Gastroesophageal sphincter (tissue), 4 donors: Measurements from ENCODE around the gene RSF1. TPM values are rescaled to one million over a fixed set of nuclear protein-coding genes. Genes with fewer than 3 reads are reported as not detected.

ENCODE experiments used
- ATAC-seq: fragments of 150-250 bp; one replicate; pipeline ENCODE4 v1.9.1; 2016; ENCODE audit warnings: mild to moderate bottlenecking, moderate library complexity
- H3K27ac ChIP-seq, 4 donors: fragments of 200-600 bp; sonication (generic) in 3 of 4; 1 replicate in 3 of 4; 2 replicates in 1 of 4; pipeline ENCODE4 v1.5.1; 2016 to 2019
- H3K27me3 ChIP-seq: fragments of 200-600 bp; sonication (generic); one replicate; pipeline ENCODE4 v1.5.1; 2019
- H3K36me3 ChIP-seq, 2 donors: fragments of 200-600 bp; sonication (generic); one replicate each; pipeline ENCODE4 v1.5.1; 2019; ENCODE audit warnings: control low read depth in 1 of 2
- H3K4me1 ChIP-seq, 3 donors: fragments of 200-600 bp; sonication (generic); 1 replicate in 2 of 3; 2 replicates in 1 of 3; pipeline ENCODE4 v1.5.1; 2016 to 2019; ENCODE audit warnings: control low read depth in 2 of 3
- H3K4me3 ChIP-seq, 2 donors: fragments of 200-600 bp; sonication (generic); one replicate each; pipeline ENCODE4 v1.5.1; 2019; ENCODE audit warnings: mild to moderate bottlenecking in 1 of 2, moderate library complexity in 1 of 2
- H3K9me3 ChIP-seq, 3 donors: fragments of 200-600 bp; sonication (generic); one replicate each; pipeline ENCODE4 v1.5.1; 2017 to 2019; ENCODE audit warnings: control low read depth in 2 of 3
- CTCF ChIP-seq, 4 experiments: fragments of 200-600 bp in 2 of 4; fragments of 450-650 bp in 2 of 4; sonication (generic) in 1 of 4; IDR thresholded peaks; one replicate each; pipeline ENCODE4 v1.5.1; 2017 to 2019; ENCODE audit warnings: antibody characterized with exemption in 4 of 4, mild to moderate bottlenecking in 2 of 4, moderate library complexity in 2 of 4
- EP300 ChIP-seq: sonication (generic); formaldehyde crosslinking; IDR thresholded peaks from one replicate; pipeline ENCODE4 v1.6.1; 2017; ENCODE audit warnings: antibody characterized with exemption, mild to moderate bottlenecking
- POLR2A ChIP-seq, 2 donors: fragments of 450-650 bp; IDR thresholded peaks; one replicate each; pipeline ENCODE4 v1.6.1; 2017; ENCODE audit warnings: antibody characterized with exemption in 2 of 2, mild to moderate bottlenecking in 2 of 2, moderate library complexity in 1 of 2
- POLR2AphosphoS5 ChIP-seq: sonication (generic); formaldehyde crosslinking; IDR thresholded peaks from one replicate; pipeline ENCODE4 v1.6.1; 2017; ENCODE audit warnings: antibody characterized with exemption
- WGBS, 2 donors: methylation state at CpG; one replicate each; pipeline ENCODE4 v1.1.5; 2018; ENCODE audit warnings: low coverage in 1 of 2; 5-methylcytosine and 5-hydroxymethylcytosine counted together
- total RNA-seq, 4 donors: library from RNA; depleted of rRNA; stranded (reverse); fragments of >200 nt; gene quantifications; one replicate each; pipeline ENCODE4 v1.1.0, GENCODE V29; 2016

Gene RSF1
- total RNA-seq, 4 donors from 2014 or later, result 63.9 to 99.1 (median 80.8) TPM

- Histone ChIP-seq H3K4me1 (no peaks in the 10 kb centered on the region), H3K9me3 (peaks cover 0 to 14% (median 0%) of the 10 kb centered on the region in 3 donors), H3K27ac (no peak overlapping the region), H3K4me3 (no peak overlapping the region), H3K27me3 (no peaks in the 10 kb centered on the region), H3K36me3 (peaks cover 0 to 63% of the 10 kb centered on the region in 2 donors)
- TF ChIP-seq POLR2AphosphoS5, result no peak
- TF ChIP-seq CTCF (IDR thresholded peaks at IDR 0.05), result no peak
- TF ChIP-seq EP300, result no peak
- no peak for TF ChIP-seq POLR2A (IDR thresholded peaks at IDR 0.05)
- ATAC-seq, result no peak
- 100% methylated on average over 1 to 2 of the region's 2 CpGs for WGBS, 2 donors
These were observed 88.4 kb downstream of the RSF1 start for GRCh38 chr11:77732143-77732542.

GRCh38 chr11:77730789-77731188 is 89.7 kb downstream of the RSF1 start:
- Histone ChIP-seq H3K9me3 (peaks cover 0 to 14% (median 0%) of the 10 kb centered on the region in 3 donors), H3K27me3 (no peaks in the 10 kb centered on the region), H3K4me1 (peaks cover 0 to 4% (median 0%) of the 10 kb centered on the region in 3 donors), H3K36me3 (peaks cover 0 to 49% of the 10 kb centered on the region in 2 donors), H3K4me3 (no peak overlapping the region), H3K27ac (no peak overlapping the region)
- ATAC-seq, result no peak
- no peak for TF ChIP-seq POLR2AphosphoS5
- no peak for TF ChIP-seq EP300
- no peak for TF ChIP-seq POLR2A (IDR thresholded peaks at IDR 0.05)
- no peak for TF ChIP-seq CTCF (IDR thresholded peaks at IDR 0.05)
- 94% methylated on average over 2 to 3 of the region's 3 CpGs for WGBS, 2 donors

DNA sequence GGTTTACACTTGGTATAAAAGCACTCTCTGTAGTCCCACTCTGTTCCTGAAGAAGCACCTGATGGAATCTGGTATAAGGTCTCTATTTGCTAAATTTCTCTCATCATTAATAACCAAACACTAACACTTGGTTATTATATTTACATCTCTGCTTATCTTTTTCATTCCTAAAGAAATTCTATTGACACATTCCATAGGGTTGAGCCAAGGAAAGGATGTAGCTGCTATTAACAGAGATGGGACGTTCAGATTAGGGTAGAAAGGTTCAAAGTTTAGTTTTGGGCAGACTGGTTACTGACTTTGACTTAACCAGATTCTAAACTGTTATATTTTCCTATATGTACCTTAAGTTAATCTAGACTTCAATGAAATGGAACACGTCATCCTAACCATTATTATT is 91.5 kb downstream of the RSF1 start:
- Histone ChIP-seq H3K4me3 (no peak overlapping the region), H3K27ac (no peak overlapping the region), H3K36me3 (peaks cover 0 to 44% of the 10 kb centered on the region in 2 donors), H3K9me3 (peaks cover 0 to 14% (median 0%) of the 10 kb centered on the region in 3 donors), H3K27me3 (no peaks in the 10 kb centered on the region), H3K4me1 (peaks cover 0 to 4% (median 0%) of the 10 kb centered on the region in 3 donors)
- ATAC-seq, result no peak
- TF ChIP-seq EP300, result no peak
- TF ChIP-seq POLR2A (IDR thresholded peaks at IDR 0.05), result no peak
- no peak for TF ChIP-seq CTCF (IDR thresholded peaks at IDR 0.05)
- no peak for TF ChIP-seq POLR2AphosphoS5
- WGBS, 2 donors, result 82 to 86% methylated on average over 2 of the region's 2 CpGs

DNA sequence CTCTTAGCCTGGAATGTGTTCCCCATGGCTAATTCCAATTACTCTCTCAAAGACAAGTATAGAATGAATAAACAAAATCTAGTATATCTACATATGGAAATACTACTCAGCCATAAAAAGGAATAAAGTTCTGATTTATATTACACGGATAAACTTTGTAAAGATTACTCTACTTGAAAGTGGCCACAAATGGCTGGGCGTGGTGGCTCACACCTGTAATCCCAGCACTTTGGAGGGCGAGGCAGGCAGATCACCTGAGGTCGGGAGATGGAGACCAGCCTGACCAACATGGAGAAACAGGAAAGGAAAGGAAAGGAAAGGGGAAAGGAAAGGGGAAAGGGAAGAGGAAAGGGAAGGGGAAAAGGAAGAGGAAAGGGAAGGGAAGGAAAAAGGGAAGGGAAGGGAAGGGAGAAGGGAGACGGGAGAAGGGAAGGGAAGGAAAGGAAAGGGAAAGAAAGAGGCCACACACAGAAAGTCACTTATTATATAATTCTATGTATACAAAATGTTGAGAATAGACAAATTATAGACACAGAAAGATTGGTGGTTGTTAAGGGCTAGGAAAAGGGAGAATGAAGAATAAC is 92.2 kb downstream of the RSF1 start:
- Histone ChIP-seq H3K27ac (no peak overlapping the region), H3K4me1 (peaks cover 0 to 4% (median 0%) of the 10 kb centered on the region in 3 donors), H3K9me3 (peaks cover 0 to 14% (median 0%) of the 10 kb centered on the region in 3 donors), H3K27me3 (no peaks in the 10 kb centered on the region), H3K4me3 (no peak overlapping the region), H3K36me3 (peaks cover 0 to 46% of the 10 kb centered on the region in 2 donors)
- no peak for TF ChIP-seq CTCF (IDR thresholded peaks at IDR 0.05)
- TF ChIP-seq POLR2AphosphoS5, result no peak
- TF ChIP-seq EP300, result no peak
- TF ChIP-seq POLR2A (IDR thresholded peaks at IDR 0.05), result no peak
- no peak for ATAC-seq
- 95 to 100% methylated on average over 5 of the region's 5 CpGs for WGBS, 2 donors

GRCh38 chr11:77726524-77726923 is 94.0 kb downstream of the RSF1 start:
- Histone ChIP-seq H3K4me3 (no peak overlapping the region), H3K36me3 (peaks cover 0 to 46% of the 10 kb centered on the region in 2 donors), H3K27me3 (no peaks in the 10 kb centered on the region), H3K4me1 (peaks cover 0 to 4% (median 0%) of the 10 kb centered on the region in 3 donors), H3K27ac (no peak overlapping the region), H3K9me3 (peaks cover 0 to 12% (median 0%) of the 10 kb centered on the region in 3 donors)
- WGBS, 2 donors, result 76 to 91% methylated on average over 2 of the region's 2 CpGs
- no peak for ATAC-seq
- TF ChIP-seq CTCF (IDR thresholded peaks at IDR 0.05) (no peak), POLR2AphosphoS5 (no peak)
